ENCODE measurements around the gene WDR43.

Gene WDR43, protein sequence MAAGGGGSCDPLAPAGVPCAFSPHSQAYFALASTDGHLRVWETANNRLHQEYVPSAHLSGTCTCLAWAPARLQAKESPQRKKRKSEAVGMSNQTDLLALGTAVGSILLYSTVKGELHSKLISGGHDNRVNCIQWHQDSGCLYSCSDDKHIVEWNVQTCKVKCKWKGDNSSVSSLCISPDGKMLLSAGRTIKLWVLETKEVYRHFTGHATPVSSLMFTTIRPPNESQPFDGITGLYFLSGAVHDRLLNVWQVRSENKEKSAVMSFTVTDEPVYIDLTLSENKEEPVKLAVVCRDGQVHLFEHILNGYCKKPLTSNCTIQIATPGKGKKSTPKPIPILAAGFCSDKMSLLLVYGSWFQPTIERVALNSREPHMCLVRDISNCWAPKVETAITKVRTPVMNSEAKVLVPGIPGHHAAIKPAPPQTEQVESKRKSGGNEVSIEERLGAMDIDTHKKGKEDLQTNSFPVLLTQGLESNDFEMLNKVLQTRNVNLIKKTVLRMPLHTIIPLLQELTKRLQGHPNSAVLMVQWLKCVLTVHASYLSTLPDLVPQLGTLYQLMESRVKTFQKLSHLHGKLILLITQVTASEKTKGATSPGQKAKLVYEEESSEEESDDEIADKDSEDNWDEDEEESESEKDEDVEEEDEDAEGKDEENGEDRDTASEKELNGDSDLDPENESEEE

DNA sequence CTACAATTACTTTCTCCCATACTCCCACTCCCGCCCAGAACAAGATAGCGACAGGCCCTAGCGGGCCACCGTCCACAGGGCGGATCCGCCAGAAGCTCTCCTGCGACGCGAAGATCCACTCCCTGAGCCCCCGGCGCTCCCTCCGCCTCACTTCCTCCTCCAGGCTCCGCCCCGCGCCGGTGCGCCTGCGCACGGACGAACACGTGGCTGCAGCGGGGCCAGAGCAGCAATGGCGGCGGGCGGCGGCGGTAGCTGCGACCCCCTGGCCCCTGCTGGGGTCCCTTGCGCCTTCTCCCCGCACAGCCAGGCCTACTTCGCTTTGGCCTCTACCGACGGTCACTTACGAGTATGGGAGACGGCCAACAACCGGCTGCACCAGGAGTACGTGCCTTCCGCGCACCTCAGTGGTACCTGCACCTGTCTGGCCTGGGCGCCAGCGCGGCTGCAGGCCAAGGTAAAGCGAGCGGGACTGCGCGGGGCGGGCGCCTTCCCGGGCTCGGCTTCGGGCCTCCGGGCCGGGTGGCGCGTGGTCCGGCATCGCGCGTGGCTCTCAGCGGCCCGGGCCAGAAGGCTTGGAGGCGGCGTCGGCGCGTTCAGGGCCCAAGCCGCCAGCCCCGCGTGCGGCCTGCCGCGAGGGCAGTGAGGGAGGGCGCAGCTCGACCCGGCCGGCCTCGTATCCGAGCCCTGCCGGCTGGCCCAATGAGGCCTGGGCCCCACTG is at the start of gene WDR43:
TSS of gene WDR43 (plus strand) at position 198 of the 719 bp plus-strand sequence. CDS start at position 230, 32 bp downstream.
- no peaks in the 10 kb centered on the region for H3K9me3 ChIP-seq (ENCODE audit: control insufficient read depth, insufficient read depth, low read length)

DNA sequence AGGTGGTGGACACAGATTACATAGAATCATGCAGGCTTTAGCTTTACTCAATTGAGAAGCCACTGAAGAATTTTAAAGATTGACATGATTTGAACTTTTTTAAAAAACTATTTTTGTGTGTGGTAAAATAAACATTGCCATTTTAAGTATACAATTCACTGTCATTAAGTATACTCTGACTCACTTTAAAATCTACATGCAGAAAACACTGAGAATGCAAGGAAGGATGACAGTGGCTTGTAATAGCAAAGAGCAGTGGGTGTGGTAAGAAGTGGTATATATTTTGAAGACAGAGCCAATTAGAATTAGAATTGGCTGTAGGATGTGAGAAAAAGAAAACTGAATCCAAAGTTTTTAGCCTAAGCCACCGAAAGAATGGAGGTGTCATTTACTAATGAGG is 39.3 kb upstream of the WDR43 start:
- Histone ChIP-seq H3K4me3 (ENCODE audit: low read depth, low read length) (no peak overlapping the region), H3K27me3 (ENCODE audit: control insufficient read depth, insufficient read depth, low read length) (no peaks in the 10 kb centered on the region), H3K9ac (ENCODE audit: low read depth, low read length) (no peak overlapping the region), H3K36me3 (ENCODE audit: control insufficient read depth, insufficient read depth, low read length) (peaks cover 2% of the 10 kb centered on the region), H3K9me3 (ENCODE audit: control insufficient read depth, insufficient read depth, low read length) (no peaks in the 10 kb centered on the region), H3K4me1 (ENCODE audit: control insufficient read depth, insufficient read depth, low read length) (no peaks in the 10 kb centered on the region)

More for the DNA sequence above, at the start of gene WDR43:
- H3K4me3 ChIP-seq (ENCODE audit: low read depth, low read length): peak within 1 kb of the TSS; percentile 71
- peaks cover 7% of the 10 kb centered on the region for H3K4me1 ChIP-seq (ENCODE audit: control insufficient read depth, insufficient read depth, low read length)
- no peaks in the 10 kb centered on the region for H3K36me3 ChIP-seq (ENCODE audit: control insufficient read depth, insufficient read depth, low read length)
- H3K27me3 ChIP-seq (ENCODE audit: control insufficient read depth, insufficient read depth, low read length): no peaks in the 10 kb centered on the region
- peak within 1 kb of the TSS; percentile 98 for H3K9ac ChIP-seq (ENCODE audit: low read depth, low read length)

DNA sequence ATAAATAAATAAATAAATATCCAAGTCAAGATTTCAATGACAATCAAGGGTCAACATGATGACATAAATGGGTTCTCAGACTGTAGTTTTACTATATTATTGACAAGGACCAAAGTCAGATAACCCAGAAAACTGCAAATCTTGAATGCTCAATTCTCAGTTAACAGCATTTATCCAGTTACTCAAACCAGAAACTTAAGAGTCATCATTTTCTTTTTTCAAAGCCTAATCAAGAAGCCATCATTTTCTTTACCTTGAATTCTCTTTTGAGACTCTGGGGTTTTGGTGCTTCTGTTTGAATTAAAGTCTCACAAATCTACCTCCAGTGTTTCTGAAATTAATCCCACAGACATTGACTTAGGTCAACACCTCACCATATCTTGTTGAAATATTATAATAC is 38.5 kb upstream of the WDR43 start:
- H3K9me3 ChIP-seq (ENCODE audit: control insufficient read depth, insufficient read depth, low read length): no peaks in the 10 kb centered on the region
- H3K4me3 ChIP-seq (ENCODE audit: low read depth, low read length): no peak overlapping the region
- H3K36me3 ChIP-seq (ENCODE audit: control insufficient read depth, insufficient read depth, low read length): peaks cover 2% of the 10 kb centered on the region
- no peaks in the 10 kb centered on the region for H3K27me3 ChIP-seq (ENCODE audit: control insufficient read depth, insufficient read depth, low read length)
- H3K9ac ChIP-seq (ENCODE audit: low read depth, low read length): no peak overlapping the region
- no peaks in the 10 kb centered on the region for H3K4me1 ChIP-seq (ENCODE audit: control insufficient read depth, insufficient read depth, low read length)

DNA sequence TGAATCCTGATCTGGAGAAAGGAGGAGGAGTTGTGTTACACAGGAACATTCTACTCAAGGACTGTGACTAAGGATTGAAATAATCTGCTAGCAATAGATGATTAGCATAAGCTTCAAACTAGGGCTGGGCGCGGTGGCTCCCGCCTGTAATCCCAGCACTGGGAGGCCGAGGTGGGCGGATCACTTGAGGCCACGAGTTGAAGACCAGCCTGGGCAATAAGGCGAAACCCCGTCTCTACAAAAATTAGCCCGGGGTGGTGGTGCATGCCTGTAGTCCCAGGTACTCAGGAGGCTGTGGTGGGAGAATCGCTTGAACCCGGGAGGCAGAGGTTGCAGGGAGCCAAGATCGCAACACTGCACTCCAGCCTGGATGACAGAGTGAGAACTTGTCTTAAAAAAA is 25.9 kb upstream of the WDR43 start:
- Histone ChIP-seq H3K4me3 (ENCODE audit: low read depth, low read length) (peak overlapping the region; percentile 86), H3K4me1 (ENCODE audit: control insufficient read depth, insufficient read depth, low read length) (peaks cover 2% of the 10 kb centered on the region), H3K36me3 (ENCODE audit: control insufficient read depth, insufficient read depth, low read length) (peaks cover 3% of the 10 kb centered on the region), H3K9me3 (ENCODE audit: control insufficient read depth, insufficient read depth, low read length) (no peaks in the 10 kb centered on the region), H3K27me3 (ENCODE audit: control insufficient read depth, insufficient read depth, low read length) (no peaks in the 10 kb centered on the region), H3K9ac (ENCODE audit: low read depth, low read length) (no peak overlapping the region)

DNA sequence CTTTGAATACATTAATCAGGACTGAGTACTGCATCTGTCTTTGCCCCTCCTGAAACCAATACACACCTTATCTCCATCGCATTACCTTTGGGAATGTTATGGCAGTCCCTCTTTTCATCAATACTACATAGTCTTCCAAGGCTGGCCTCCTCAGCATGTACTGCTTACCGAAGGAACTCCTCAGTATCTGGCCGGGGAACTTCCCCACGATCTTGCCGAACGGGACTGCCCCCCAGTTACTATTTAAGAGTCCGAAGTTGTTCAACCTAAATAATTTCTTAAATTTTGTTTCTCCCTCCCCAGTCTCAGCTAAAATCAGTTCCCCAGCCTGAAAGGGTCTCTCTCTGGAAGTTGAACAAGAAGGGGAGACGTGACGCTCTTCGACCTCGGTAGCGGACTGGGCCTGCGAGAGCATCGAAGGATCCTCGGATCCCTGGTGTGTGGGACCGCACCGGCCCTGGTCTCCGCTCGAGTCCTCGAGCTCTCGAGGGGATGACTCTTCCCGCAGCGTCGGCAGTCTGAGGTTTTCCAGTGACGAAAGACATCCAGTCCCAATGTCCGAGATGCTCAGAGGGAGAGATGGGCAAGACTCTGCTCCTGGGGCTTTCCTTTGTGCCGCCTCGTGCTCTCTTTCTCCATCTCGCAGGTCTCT is 24.8 kb upstream of the WDR43 start:
- H3K4me3 ChIP-seq (ENCODE audit: low read depth, low read length): peak overlapping the region; percentile 86
- H3K4me1 ChIP-seq (ENCODE audit: control insufficient read depth, insufficient read depth, low read length): peaks cover 2% of the 10 kb centered on the region
- H3K36me3 ChIP-seq (ENCODE audit: control insufficient read depth, insufficient read depth, low read length): peaks cover 3% of the 10 kb centered on the region
- H3K27me3 ChIP-seq (ENCODE audit: control insufficient read depth, insufficient read depth, low read length): no peaks in the 10 kb centered on the region
- H3K9ac ChIP-seq (ENCODE audit: low read depth, low read length): peak overlapping the region; percentile 84
- H3K9me3 ChIP-seq (ENCODE audit: control insufficient read depth, insufficient read depth, low read length): no peaks in the 10 kb centered on the region

DNA sequence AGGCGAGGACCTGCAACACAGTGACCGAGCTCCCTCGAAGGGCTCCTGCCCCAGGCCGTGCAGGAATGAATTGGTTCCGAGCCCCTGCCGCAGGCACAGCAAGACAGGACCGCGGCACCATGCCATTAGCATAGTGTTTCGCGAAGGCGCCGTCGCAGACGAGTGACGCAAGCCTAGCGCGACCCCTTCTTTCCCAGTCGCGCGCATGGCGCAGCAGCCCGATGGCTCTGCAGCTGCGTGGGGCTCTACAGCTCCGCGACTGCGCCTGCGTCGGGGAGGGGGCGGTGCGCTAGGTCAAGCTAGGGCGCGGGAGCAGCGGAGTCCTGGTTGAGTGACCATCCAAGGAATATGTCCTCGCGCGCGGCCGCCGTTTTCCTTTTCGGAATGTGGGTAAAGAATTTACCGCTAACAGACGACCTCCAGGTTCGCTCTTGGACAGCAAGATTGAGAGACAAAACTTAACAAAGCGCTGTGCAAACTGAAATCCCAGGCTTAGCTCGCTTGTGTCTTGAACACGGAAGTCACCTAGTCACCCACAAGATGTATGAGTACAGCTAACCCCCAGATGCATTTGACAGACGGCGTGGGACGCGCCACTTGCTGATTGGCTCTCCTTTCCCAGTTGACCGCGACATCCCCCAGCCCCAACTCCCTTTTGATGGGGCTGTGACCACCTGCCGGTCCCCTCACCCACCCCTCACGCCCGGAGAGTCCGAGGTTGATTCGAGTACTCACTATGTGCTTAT is 24.1 kb upstream of the WDR43 start, which contains the start of gene TRMT61B:
TSS of gene TRMT61B (minus strand) at position 164 of the 746 bp plus-strand sequence. CDS start at position 132, 32 bp downstream.
- Histone ChIP-seq H3K36me3 (ENCODE audit: control insufficient read depth, insufficient read depth, low read length) (peaks cover 3% of the 10 kb centered on the region), H3K9ac (ENCODE audit: low read depth, low read length) (peak within 1 kb of the TSS; percentile 84), H3K27me3 (ENCODE audit: control insufficient read depth, insufficient read depth, low read length) (peaks cover under 1% of the 10 kb centered on the region), H3K4me3 (ENCODE audit: low read depth, low read length) (peak within 1 kb of the TSS; percentile 86), H3K4me1 (ENCODE audit: control insufficient read depth, insufficient read depth, low read length) (peaks cover 2% of the 10 kb centered on the region), H3K9me3 (ENCODE audit: control insufficient read depth, insufficient read depth, low read length) (no peaks in the 10 kb centered on the region)

DNA sequence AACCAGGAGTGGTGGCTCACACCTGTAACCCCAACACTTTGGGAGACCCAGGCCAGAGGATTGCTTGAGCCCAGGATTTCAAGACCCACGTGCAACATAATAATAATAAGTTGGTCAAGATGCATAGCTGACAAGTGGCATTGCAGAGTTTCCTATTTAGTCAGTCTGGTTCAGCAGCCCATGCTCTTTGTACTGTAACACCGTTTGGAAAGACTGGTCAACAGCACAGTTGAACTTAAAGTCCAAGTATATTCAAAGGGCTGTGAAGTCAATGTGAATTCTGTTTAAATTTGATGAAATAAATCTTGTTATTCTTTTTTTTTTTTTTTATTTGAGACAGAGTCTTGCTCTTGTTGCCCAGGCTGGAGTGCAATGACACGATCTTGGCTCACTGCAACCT is 22.8 kb upstream of the WDR43 start:
- H3K9ac ChIP-seq (ENCODE audit: low read depth, low read length): no peak overlapping the region
- H3K4me3 ChIP-seq (ENCODE audit: low read depth, low read length): no peak overlapping the region
- H3K27me3 ChIP-seq (ENCODE audit: control insufficient read depth, insufficient read depth, low read length): peaks cover 6% of the 10 kb centered on the region
- H3K9me3 ChIP-seq (ENCODE audit: control insufficient read depth, insufficient read depth, low read length): no peaks in the 10 kb centered on the region
- H3K4me1 ChIP-seq (ENCODE audit: control insufficient read depth, insufficient read depth, low read length): peaks cover 2% of the 10 kb centered on the region
- no peaks in the 10 kb centered on the region for H3K36me3 ChIP-seq (ENCODE audit: control insufficient read depth, insufficient read depth, low read length)

DNA sequence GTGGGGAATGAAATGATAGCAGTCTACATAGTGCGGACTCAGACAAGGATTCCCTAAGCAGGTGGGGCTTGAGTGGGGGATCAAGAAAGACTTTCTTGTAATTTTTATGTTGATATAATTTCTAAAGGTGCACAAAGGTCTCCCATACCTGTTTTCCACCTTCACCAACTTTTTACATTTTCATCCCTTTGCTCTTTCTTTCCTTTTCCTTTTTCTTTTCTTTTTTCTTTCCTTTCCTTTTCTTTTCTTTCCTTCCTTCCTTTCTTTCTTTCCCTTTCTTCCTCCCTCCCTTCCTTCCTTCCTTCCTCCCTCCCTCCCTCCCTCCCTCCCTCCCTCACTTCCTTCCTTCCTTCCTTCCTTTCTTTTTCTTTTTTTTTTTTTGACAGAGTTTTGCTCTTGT is 14.3 kb upstream of the WDR43 start:
- peaks cover 6% of the 10 kb centered on the region for H3K27me3 ChIP-seq (ENCODE audit: control insufficient read depth, insufficient read depth, low read length)
- H3K4me3 ChIP-seq (ENCODE audit: low read depth, low read length): no peak overlapping the region

DNA sequence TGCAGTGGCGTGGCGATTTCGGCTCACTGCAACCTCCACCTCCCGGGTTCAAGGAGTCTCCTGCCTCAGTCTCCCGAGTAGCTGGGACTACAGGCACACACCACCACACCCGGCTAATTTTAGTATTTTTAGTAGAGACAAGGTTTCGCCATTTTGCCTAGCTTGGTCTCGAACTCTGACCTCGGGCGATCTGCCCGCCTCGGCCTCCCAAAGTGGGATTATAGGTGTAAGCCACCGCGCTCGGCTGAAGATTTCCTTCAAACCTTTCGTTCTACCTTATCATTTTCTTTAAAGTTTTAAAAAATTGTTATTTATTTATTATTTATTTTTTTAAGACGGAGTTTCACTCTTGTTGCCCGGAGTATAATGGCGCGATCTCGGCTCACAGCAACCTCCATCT is 979 bp upstream of the WDR43 start:
- Histone ChIP-seq H3K27me3 (ENCODE audit: control insufficient read depth, insufficient read depth, low read length) (no peaks in the 10 kb centered on the region), H3K4me1 (ENCODE audit: control insufficient read depth, insufficient read depth, low read length) (peaks cover 3% of the 10 kb centered on the region), H3K4me3 (ENCODE audit: low read depth, low read length) (no peak overlapping the region), H3K9me3 (ENCODE audit: control insufficient read depth, insufficient read depth, low read length) (no peaks in the 10 kb centered on the region), H3K9ac (ENCODE audit: low read depth, low read length) (no peak overlapping the region), H3K36me3 (ENCODE audit: control insufficient read depth, insufficient read depth, low read length) (no peaks in the 10 kb centered on the region)

More for the DNA sequence above, 14.3 kb upstream of the WDR43 start:
- H3K36me3 ChIP-seq (ENCODE audit: control insufficient read depth, insufficient read depth, low read length): no peaks in the 10 kb centered on the region
- no peaks in the 10 kb centered on the region for H3K9me3 ChIP-seq (ENCODE audit: control insufficient read depth, insufficient read depth, low read length)
- no peaks in the 10 kb centered on the region for H3K4me1 ChIP-seq (ENCODE audit: control insufficient read depth, insufficient read depth, low read length)
- H3K9ac ChIP-seq (ENCODE audit: low read depth, low read length): no peak overlapping the region

DNA sequence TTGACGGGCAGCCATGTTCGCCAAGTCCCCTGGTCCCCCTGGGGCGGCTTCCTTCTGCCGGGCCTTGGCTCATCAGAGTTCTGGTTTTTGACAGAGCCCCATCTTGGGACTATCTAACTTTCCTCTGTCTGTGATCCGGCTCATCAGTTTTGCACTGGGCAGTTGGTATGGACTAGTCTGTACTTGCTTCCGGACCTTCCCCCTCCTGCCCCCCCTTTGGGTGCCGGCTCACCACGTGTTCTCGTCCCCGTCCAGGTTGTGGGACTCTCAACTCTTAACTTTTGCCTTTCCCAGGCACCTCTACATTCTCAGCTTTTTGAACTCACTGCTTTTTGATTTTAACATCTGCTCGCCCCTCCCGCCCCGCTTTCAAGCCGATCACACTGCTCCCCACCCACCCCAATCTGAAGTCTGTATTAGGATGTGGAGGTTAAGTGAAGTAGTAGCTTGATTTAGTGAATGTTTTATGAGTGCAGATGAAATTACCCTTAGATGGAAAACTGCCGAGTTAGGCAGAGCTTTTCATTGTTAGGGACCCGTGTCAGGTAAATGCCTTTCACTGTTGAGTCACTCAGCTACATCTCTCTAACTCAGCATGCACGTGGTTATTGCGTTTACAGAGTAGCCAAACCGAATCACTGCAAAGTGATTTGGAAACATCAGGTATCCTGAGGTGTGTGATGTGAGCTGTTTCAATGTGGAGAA is 874 bp downstream of the WDR43 start:
- Histone ChIP-seq H3K9ac (ENCODE audit: low read depth, low read length) (peak overlapping the region; percentile 98), H3K36me3 (ENCODE audit: control insufficient read depth, insufficient read depth, low read length) (no peaks in the 10 kb centered on the region), H3K4me3 (ENCODE audit: low read depth, low read length) (peak overlapping the region; percentile 71), H3K4me1 (ENCODE audit: control insufficient read depth, insufficient read depth, low read length) (peaks cover 7% of the 10 kb centered on the region), H3K9me3 (ENCODE audit: control insufficient read depth, insufficient read depth, low read length) (no peaks in the 10 kb centered on the region), H3K27me3 (ENCODE audit: control insufficient read depth, insufficient read depth, low read length) (no peaks in the 10 kb centered on the region)

All from iPS-15b (cell line).